Sigmoid colon (tissue), 4 donors: ENCODE data around the gene EMX2.

Source experiments
- EP300 ChIP-seq, 4 donors: sonication (generic); formaldehyde crosslinking; IDR thresholded peaks; one replicate each; pipeline ENCODE4 v1.6.1; 2017; ENCODE audit warnings: antibody characterized with exemption in 4 of 4
- POLR2A ChIP-seq, 2 donors: fragments of 450-650 bp; IDR thresholded peaks; one replicate each; pipeline ENCODE4 v1.6.1; 2016; ENCODE audit warnings: antibody characterized with exemption in 2 of 2, mild to moderate bottlenecking in 2 of 2, moderate library complexity in 2 of 2
- POLR2AphosphoS5 ChIP-seq, 4 donors: sonication (generic); formaldehyde crosslinking; IDR thresholded peaks; one replicate each; pipeline ENCODE4 v1.6.1; 2017; ENCODE audit warnings: antibody characterized with exemption in 4 of 4
- TF ChIP-seq, protein P1 (sequence below), 4 experiments: fragments of 450-650 bp in 3 of 4; fragments of 200-600 bp in 1 of 4; IDR thresholded peaks; one replicate each; pipeline ENCODE4 v1.5.1; 2016 to 2019; ENCODE audit warnings: antibody characterized with exemption in 4 of 4, mild to moderate bottlenecking in 3 of 4, moderate library complexity in 2 of 4

DNA sequence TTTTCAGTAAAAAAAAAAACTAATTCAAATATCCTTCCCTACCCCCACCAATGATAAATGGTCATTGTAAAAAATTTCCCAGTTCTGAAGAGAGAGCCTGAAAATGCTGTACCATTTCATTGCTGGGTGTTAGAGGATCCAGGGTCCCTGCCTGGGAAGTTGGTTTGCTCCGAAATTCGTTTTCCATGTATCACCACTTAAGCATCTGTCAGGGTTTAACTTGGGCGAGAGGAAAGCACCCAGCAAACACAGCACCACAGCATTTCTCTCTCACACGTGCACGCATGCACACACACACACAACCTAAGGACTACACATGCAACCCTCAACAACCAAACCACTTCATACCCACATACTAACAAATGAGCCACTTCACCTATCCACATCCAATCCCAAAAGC lies 42.1 kb upstream of the EMX2 start:
- TF ChIP-seq, protein P1, sequence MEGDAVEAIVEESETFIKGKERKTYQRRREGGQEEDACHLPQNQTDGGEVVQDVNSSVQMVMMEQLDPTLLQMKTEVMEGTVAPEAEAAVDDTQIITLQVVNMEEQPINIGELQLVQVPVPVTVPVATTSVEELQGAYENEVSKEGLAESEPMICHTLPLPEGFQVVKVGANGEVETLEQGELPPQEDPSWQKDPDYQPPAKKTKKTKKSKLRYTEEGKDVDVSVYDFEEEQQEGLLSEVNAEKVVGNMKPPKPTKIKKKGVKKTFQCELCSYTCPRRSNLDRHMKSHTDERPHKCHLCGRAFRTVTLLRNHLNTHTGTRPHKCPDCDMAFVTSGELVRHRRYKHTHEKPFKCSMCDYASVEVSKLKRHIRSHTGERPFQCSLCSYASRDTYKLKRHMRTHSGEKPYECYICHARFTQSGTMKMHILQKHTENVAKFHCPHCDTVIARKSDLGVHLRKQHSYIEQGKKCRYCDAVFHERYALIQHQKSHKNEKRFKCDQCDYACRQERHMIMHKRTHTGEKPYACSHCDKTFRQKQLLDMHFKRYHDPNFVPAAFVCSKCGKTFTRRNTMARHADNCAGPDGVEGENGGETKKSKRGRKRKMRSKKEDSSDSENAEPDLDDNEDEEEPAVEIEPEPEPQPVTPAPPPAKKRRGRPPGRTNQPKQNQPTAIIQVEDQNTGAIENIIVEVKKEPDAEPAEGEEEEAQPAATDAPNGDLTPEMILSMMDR (IDR thresholded peaks at IDR 0.05) = no peak
- TF ChIP-seq EP300 (IDR thresholded peaks at IDR 0.05) (no peak), POLR2A (IDR thresholded peaks at IDR 0.05) (no peak), POLR2AphosphoS5 (IDR thresholded peaks at IDR 0.05) (no peak)
